AG10803 (cell line): ENCODE data around the gene ULK3.
A peak's percentile ranks its signal among the peaks of the same experiment; 100 is the strongest.

Experiments used
- DNase-seq: peaks from one replicate; pipeline ENCODE4 v3.0.0; 2010; ENCODE audit warnings: low read depth
- H3K4me3 ChIP-seq: 2 replicates; pipeline ENCODE4 v1.5.1; 2011; ENCODE audit warnings: mild to moderate bottlenecking, low read length, control low read depth
- CTCF ChIP-seq: conservative IDR thresholded peaks from 2 replicates; pipeline ENCODE4 v1.5.1; 2011; ENCODE audit warnings: mild to moderate bottlenecking, low read length, control low read depth, inconsistent platforms

The ULK3 gene

DNA sequence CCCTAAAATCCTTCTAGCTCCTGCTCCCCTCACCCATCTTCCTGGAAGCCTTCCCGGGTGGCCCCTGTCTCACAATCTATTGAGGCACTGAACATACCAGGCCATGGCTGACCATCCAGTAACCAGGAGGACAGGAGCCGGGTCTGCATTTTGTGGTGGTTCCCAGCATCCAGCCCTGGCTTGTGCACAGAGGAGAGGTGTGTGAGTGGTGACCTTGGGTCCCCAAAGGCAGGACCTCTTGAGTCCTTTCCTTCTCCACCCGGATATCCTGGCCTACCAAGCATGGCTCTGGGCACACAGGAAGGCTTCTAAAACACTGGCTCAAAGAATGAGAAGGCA, 53.2 kb downstream of the ULK3 start:
- DNase-seq = no peak
- TF ChIP-seq CTCF = no peak
- H3K4me3 ChIP-seq = no peak overlapping the region

DNA sequence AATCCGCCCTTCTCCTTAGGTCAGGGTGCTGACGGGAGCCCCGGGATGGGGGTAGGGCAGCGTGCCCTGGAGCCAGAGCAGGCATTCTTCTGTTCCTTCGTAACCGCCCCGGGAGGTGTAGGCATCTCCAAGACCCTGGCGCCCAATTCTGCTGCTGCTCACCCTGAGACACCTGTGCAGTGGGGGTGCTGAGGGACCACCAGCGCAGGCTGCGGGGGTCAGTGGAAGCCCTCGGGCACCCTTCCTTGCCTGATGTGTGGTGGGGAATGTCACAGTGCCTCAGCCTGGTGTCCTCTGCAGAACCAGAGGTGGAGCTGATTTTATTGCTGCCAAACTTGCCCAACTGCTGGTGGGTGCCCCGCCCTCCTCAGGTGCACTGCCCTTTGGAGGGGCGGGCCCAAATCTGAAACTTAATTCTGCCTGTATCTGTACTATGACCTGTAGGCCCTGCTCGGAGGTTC, 53.8 kb downstream of the ULK3 start:
- TF ChIP-seq CTCF = no peak
- no peak overlapping the region for H3K4me3 ChIP-seq
- DNase-seq = no peak

- no peak overlapping the region for H3K4me3 ChIP-seq
- DNase-seq = no peak
- no peak for TF ChIP-seq CTCF
Observed at GRCh38 chr15:74788683-74789151, 54.2 kb downstream of the ULK3 start.

DNA sequence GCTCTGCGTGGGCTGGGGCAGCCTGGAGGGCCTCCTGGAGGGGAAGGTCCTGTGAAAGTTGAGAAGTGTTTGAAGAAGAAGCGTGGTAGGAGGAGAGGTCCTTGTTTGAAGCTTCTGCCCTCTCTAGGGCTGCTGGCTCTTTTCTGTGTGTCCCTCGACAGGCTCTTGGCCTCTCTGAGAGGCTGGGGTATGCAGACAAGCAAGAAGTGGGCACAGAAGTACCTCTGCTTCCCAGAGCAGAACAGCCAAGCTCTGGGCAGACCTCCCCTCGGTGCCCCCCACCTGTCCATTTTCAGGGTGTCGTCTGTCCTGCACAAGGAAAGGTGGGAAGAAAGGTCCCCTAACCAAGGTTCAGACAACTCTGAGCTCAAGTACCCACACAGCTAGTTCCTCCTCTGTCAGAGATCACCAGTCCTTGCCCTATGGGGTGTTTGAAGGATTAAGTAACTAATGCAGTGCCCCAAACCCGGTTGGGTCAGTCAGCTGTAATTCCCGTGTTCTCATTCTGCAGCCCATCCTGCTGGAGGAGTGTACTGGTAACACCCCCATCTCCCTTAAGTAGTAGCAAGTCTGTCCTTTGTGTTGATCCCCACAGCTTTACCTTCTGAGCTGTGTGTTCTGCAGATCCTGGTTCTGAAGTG, 54.8 kb downstream of the ULK3 start:
- no peak for TF ChIP-seq CTCF
- DNase-seq = no peak
- H3K4me3 ChIP-seq = no peak overlapping the region

- H3K4me3 ChIP-seq = no peak overlapping the region
Observed at GRCh38 chr15:74787251-74788041, 55.5 kb downstream of the ULK3 start.

GRCh38 chr15:74786551-74787165, 56.3 kb downstream of the ULK3 start:
- no peak for DNase-seq
- no peak for TF ChIP-seq CTCF
- no peak overlapping the region for H3K4me3 ChIP-seq

More at GRCh38 chr15:74787251-74788041, 55.5 kb downstream of the ULK3 start:
- peak; percentile 57 for TF ChIP-seq CTCF
- DNase-seq = peak; percentile 47
